Liver (tissue), 9 donors: ENCODE measurements around the gene LSM2. TPM values are rescaled to one million over a fixed set of nuclear protein-coding genes. Genes with fewer than 3 reads are reported as not detected.
A peak's percentile ranks its signal among the peaks of the same experiment; 100 is the strongest.

ENCODE experiments used
- DNase-seq: peaks from one replicate; pipeline ENCODE4 v3.0.0-alpha.2; 2017; ENCODE audit warnings: low spot score
- H3K27ac ChIP-seq, 2 donors: one replicate each; pipeline ENCODE4 v1.7.0; 2013; ENCODE audit warnings: inconsistent platforms in 2 of 2, low read length in 2 of 2, control low read depth in 1 of 2, low read depth in 1 of 2, mild to moderate bottlenecking in 1 of 2
- H3K27me3 ChIP-seq, 4 donors: one replicate each; pipeline versions ENCODE4 v1.6.1 to v1.7.0; 2013; ENCODE audit warnings: low read length in 3 of 4, inconsistent platforms in 1 of 4, mild to moderate bottlenecking in 1 of 4, moderate library complexity in 1 of 4; ENCODE audit not compliant: control insufficient read depth in 4 of 4, insufficient read depth in 4 of 4
- H3K36me3 ChIP-seq, 4 donors: one replicate each; pipeline versions ENCODE4 v1.6.1 to v1.7.0; 2013; ENCODE audit warnings: low read length in 3 of 4, mild to moderate bottlenecking in 3 of 4, low read depth in 1 of 4, moderate library complexity in 1 of 4; ENCODE audit not compliant: control insufficient read depth in 4 of 4, insufficient read depth in 3 of 4
- H3K4me1 ChIP-seq, 4 donors: one replicate each; pipeline versions ENCODE4 v1.6.1 to v1.7.0; 2013; ENCODE audit warnings: low read length in 3 of 4, mild to moderate bottlenecking in 3 of 4, moderate library complexity in 1 of 4; ENCODE audit not compliant: control insufficient read depth in 4 of 4, insufficient read depth in 4 of 4
- H3K4me3 ChIP-seq, 3 donors: one replicate each; pipeline versions ENCODE4 v1.6.1 to v1.7.0; 2013; ENCODE audit warnings: low read length in 3 of 3, control low read depth in 1 of 3, low read depth in 1 of 3, mild to moderate bottlenecking in 1 of 3
- H3K9ac ChIP-seq, 2 donors: one replicate each; pipeline ENCODE4 v1.7.0; 2013; ENCODE audit warnings: low read length in 2 of 2, mild to moderate bottlenecking in 2 of 2, moderate library complexity in 2 of 2, control low read depth in 1 of 2, low read depth in 1 of 2
- H3K9me3 ChIP-seq, 4 donors: one replicate each; pipeline versions ENCODE4 v1.6.1 to v1.7.0; 2013; ENCODE audit warnings: low read length in 3 of 4; ENCODE audit not compliant: control insufficient read depth in 4 of 4
- ATF3 ChIP-seq: IDR thresholded peaks from 2 replicates; pipeline ENCODE4 v1.6.1; 2016; ENCODE audit warnings: antibody characterized with exemption
- EGR1 ChIP-seq, 2 donors: IDR thresholded peaks; 2 replicates each; pipeline ENCODE4 v1.6.1; 2016 to 2018; ENCODE audit warnings: antibody characterized with exemption in 2 of 2, low read depth in 2 of 2
- FOXA2 ChIP-seq: IDR thresholded peaks from 2 replicates; pipeline ENCODE4 v1.6.1; 2016; ENCODE audit warnings: antibody characterized with exemption
- HNF4A ChIP-seq, 2 donors: conservative IDR thresholded peaks; 2 replicates each; pipeline ENCODE4 v1.6.1; 2016; ENCODE audit warnings: antibody characterized with exemption in 2 of 2, mild to moderate bottlenecking in 2 of 2
- RAD21 ChIP-seq, 2 donors: IDR thresholded peaks; 2 replicates each; pipeline ENCODE4 v1.6.1; 2016; ENCODE audit warnings: antibody characterized with exemption in 2 of 2, mild to moderate bottlenecking in 2 of 2
- REST ChIP-seq: IDR thresholded peaks from 2 replicates; pipeline ENCODE4 v1.6.1; 2016; ENCODE audit warnings: antibody characterized with exemption, mild to moderate bottlenecking
- RXRA ChIP-seq, 2 donors: IDR thresholded peaks; 2 replicates each; pipeline ENCODE4 v1.6.1; 2017 to 2018; ENCODE audit warnings: antibody characterized with exemption in 2 of 2, mild to moderate bottlenecking in 1 of 2
- SP1 ChIP-seq: IDR thresholded peaks from 2 replicates; pipeline ENCODE4 v1.6.1; 2018; ENCODE audit warnings: antibody characterized with exemption, mild to moderate bottlenecking
- ZBTB33 ChIP-seq: IDR thresholded peaks from 2 replicates; pipeline ENCODE4 v1.6.1; 2016; ENCODE audit warnings: antibody characterized with exemption
- WGBS: extraction: QIAGEN DNeasy Blood & Tissue Kit; methylation state at CpG from one replicate; pipeline ENCODE4 v1.1.7; 2013; 5-methylcytosine and 5-hydroxymethylcytosine counted together
- polyA plus RNA-seq, 2 donors: library from polyadenylated mRNA; stranded (reverse) in 1 of 2; unstranded in 1 of 2; fragments of 200-250 nt in 1 of 2; fragments of >200 nt in 1 of 2; fragmentation: Nextera tagmentation in 1 of 2; extraction: Ambion mirVana in 1 of 2; gene quantifications; one replicate each; pipeline versions ENCODE4 v1.2.1 to v1.2.3, GENCODE V29; 2013 to 2015
- total RNA-seq, 2 donors: library from RNA; depleted of rRNA; stranded (reverse); fragments of >200 nt; gene quantifications; one replicate each; pipeline ENCODE4 v1.2.3, GENCODE V29; 2014
- donor health status: healthy.
- donor health status: healthy.
- donor health status: healthy.
- donor health status: healthy.
- donor health status: healthy.

The LSM2 gene
- total and polyA plus RNA-seq, 4 donors: 7.3 to 18.7 (median 15.5) TPM

GRCh38 chr6:31851485-31851832 is 44.7 kb upstream of the LSM2 start:
- no peaks in the 10 kb centered on the region for H3K27me3 ChIP-seq
- no peak overlapping the region for H3K27ac ChIP-seq
- peak; percentile 9 for TF ChIP-seq SP1
- TF ChIP-seq EGR1 (IDR thresholded peaks at IDR 0.05; ENCODE audit: low read depth in 2 of 2): no peak
- peak; percentile 4 to 12 for TF ChIP-seq RXRA (IDR thresholded peaks at IDR 0.05)
- TF ChIP-seq RAD21 (IDR thresholded peaks at IDR 0.05): no peak
- peak; percentile 39 to 63 for TF ChIP-seq HNF4A (conservative IDR thresholded peaks at IDR 0.05)
- DNase-seq: no peak
- no peaks in the 10 kb centered on the region for H3K36me3 ChIP-seq
- no peak overlapping the region for H3K9ac ChIP-seq
- WGBS: 28% methylated on average over 2 of the region's 2 CpGs
- no peaks in the 10 kb centered on the region for H3K9me3 ChIP-seq
- H3K4me1 ChIP-seq: peaks cover 3 to 10% (median 7%) of the 10 kb centered on the region in 4 donors
- H3K4me3 ChIP-seq: no peak overlapping the region

- WGBS: 96% methylated on average over 2 of the region's 2 CpGs
These were observed 44.2 kb upstream of the LSM2 start for GRCh38 chr6:31850765-31851484.

More at GRCh38 chr6:31850765-31851484, 44.2 kb upstream of the LSM2 start:
- H3K9me3 ChIP-seq: no peaks in the 10 kb centered on the region
- peaks cover 3 to 10% (median 7%) of the 10 kb centered on the region in 4 donors for H3K4me1 ChIP-seq
- no peak for TF ChIP-seq REST
- TF ChIP-seq ZBTB33: no peak
- TF ChIP-seq FOXA2: no peak
- TF ChIP-seq ATF3: no peak
- H3K27me3 ChIP-seq: no peaks in the 10 kb centered on the region
- no peak overlapping the region for H3K4me3 ChIP-seq
- no peak for DNase-seq
- no peak overlapping the region for H3K27ac ChIP-seq
- no peak overlapping the region for H3K9ac ChIP-seq
- H3K36me3 ChIP-seq: no peaks in the 10 kb centered on the region
